Right renal cortex interstitium (tissue), 3 donors: ENCODE measurements around the gene CLBA1. TPM values are rescaled to one million over a fixed set of nuclear protein-coding genes. Genes with fewer than 3 reads are reported as not detected.
"Not testable (repeated sequence)": the region's sequence is repeated elsewhere in the genome, so short reads cannot be mapped to it uniquely, and the experiment has no call there.

Experiments
- DNase-seq, 3 donors: peaks; one replicate each; pipeline ENCODE4 v3.0.0-alpha.2; 2013; ENCODE audit warnings: low read depth in 3 of 3, low spot score in 2 of 3
- polyA plus RNA-seq, 3 donors: library from polyadenylated mRNA; unstranded; fragments of 120-200 nt; gene quantifications; one replicate each; pipeline ENCODE4 v1.2.1, GENCODE V29; 2013; ENCODE audit not compliant: insufficient read length in 3 of 3

Gene CLBA1
- polyA plus RNA-seq = 10 to 100 TPM; 22.0 to 22.3 (median 22.0) TPM

- DNase-seq = peak; percentile 72 to 88 (median 84)
Measured at GRCh38 chr14:104985675-104986486, at the start of gene CLBA1. TSS of gene CLBA1 (plus strand) at chr14:104985788. CDS start at chr14:104986432, 644 bp downstream.

DNA sequence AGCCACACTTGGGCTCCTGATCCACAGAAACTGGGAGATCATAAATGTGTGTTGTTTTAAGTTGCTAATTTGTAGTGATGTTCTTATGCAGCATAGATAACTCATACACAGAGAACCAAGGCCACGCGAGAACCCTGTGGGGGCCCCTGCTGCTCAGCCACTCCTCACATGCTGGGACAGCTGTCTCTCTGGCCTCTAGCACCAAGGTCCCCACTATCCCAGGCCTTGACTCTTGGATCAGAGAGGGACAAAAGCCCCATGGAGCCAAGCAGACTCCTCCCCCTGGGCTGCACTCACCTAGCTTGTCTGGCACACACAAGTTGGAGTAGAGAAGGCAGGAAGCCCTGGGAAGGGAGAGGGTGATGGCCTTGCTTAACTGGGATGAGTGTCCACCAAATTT lies 49.6 kb upstream of the CLBA1 start:
- no peak for DNase-seq

GRCh38 chr14:104936361-104937155 lies 49.0 kb upstream of the CLBA1 start:
- no peak for DNase-seq

GRCh38 chr14:104937161-104937560 lies 48.4 kb upstream of the CLBA1 start:
- no peak for DNase-seq

GRCh38 chr14:104937694-104938365 lies 47.8 kb upstream of the CLBA1 start:
- DNase-seq = no peak

GRCh38 chr14:104938436-104938835 lies 47.2 kb upstream of the CLBA1 start:
- DNase-seq = no peak

GRCh38 chr14:104938960-104939359 lies 46.6 kb upstream of the CLBA1 start:
- DNase-seq = no peak

- DNase-seq = no peak
Measured at GRCh38 chr14:104939666-104940410, 45.8 kb upstream of the CLBA1 start.

GRCh38 chr14:104940526-104941150 lies 45.0 kb upstream of the CLBA1 start:
- no peak for DNase-seq

DNA sequence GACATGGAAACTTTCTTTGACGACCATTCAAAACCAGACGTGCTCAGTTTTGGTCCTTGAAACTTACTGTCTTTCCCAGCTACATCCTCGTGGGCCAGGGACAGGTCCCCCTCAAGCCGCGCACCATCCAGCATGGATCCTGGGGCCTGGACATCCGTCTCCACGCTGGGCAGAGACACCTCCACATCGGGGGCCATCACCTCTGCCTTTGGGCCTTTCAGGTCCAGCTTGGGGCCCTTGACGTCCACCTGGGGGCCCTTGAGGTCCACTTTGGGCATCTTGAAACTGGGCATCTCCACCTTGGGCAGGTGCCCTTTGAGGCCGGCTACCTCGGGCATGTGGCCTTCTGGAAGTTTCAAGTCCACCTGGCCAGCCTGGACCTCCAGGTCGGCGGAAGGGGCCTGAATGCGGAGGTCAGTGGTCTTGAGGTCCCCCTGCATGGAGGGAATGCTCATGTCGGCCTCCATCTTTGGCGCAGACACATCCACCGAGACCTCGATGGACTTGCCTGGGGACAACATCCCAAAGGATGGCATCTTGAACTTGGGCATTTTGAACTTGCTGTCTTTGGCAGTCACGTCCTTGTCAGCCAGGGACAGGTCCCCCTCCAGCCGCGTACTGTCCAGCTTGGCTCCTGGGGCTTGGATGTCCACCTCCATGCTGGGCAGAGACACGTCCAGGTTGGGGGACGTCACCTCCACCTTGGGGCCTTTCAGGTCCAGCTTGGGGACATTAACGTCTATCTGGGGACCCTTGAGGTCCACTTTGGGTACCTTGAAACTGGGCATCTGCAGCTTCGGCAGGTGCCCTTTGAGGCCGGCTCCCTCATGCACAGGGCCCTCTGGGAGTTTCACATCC lies 43.9 kb upstream of the CLBA1 start:
- DNase-seq = no peak

GRCh38 chr14:104942586-104942985 lies 43.0 kb upstream of the CLBA1 start:
- no peak for DNase-seq

DNA sequence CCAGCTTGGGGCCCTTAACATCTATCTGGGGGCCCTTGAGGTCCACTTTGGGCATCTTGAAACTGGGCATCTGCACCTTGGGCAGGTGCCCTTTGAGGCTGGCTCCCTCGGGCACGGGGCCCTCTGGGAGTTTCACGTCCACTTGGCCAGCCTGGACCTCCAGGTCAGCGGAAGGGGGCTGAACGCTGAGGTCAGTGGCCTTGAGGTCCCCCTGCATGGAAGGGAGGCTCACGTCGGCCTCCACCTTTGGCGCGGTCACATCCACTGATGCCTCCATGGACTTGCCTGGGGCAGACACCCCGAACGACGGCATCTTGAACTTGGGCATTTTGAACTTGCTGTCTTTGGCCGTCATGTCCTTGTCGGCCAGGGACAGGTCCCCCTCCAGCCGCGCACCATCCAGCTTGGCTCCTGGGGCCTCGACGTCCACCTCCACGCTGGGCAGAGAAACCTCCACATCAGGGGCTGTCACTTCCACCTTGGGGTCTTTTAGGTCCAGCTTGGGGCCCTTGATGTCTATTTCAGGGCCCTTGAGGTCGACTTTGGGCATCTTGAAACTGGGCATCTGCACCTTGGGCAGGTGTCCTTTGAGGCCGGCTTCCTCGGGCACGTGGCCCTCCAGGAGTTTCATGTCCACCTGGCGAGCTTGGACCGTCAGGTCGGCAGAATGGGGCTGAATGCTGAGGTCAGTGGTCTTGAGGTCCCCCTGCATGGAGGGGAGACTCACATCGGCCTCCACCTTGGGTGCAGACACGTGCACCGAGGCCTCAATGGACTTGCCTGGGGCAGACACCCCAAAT lies 42.2 kb upstream of the CLBA1 start:
- DNase-seq = not testable (repeated sequence)

DNA sequence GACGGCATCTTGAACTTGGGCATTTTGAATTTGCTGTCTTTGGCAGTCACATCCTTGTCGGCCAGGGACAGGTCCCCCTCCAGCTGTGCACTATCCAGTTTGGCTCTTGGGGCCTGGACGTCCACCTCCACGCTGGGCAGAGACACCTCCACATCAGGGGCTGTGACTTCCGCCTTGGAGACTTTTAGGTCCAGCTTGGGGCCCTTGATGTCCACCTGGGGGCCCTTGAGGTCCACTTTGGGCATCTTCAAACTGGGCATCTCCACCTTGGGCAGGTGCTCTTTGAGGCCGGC lies 41.6 kb upstream of the CLBA1 start:
- DNase-seq = not testable (repeated sequence)

DNA sequence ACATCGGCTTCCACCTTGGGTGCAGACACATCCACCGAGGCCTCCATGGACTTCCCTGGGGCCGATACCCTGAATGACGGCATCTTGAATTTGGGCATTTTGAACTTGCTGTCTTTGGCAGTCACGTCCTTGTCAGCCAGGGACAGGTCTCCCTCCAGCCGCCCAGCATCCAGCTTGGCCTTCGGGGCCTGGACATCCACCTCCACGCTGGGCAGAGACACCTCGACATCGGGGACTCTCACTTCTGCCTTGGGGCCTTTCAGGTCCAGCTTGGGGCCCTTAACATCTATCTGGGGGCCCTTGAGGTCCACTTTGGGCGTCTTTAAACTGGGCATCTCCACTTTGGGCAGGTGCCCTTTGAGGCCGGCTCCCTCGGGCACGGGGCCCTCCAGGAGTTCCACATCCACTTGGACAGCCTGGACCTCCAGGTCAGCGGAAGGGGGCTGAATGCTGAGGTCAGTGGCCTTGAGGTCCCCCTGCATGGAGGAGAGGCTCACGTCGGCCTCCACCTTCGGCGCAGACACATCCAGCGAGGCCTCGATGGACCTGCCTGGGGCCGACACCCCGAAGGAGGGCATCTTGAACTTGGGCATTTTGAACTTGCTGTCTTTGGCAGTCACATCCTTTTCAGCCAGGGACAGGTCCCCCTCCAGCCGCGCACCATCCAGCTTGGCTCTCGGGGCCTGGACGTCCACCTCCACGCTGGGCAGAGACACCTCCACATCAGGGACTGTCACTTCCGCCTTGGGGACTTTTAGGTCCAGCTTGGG lies 41.0 kb upstream of the CLBA1 start:
- DNase-seq = not testable (repeated sequence)

DNA sequence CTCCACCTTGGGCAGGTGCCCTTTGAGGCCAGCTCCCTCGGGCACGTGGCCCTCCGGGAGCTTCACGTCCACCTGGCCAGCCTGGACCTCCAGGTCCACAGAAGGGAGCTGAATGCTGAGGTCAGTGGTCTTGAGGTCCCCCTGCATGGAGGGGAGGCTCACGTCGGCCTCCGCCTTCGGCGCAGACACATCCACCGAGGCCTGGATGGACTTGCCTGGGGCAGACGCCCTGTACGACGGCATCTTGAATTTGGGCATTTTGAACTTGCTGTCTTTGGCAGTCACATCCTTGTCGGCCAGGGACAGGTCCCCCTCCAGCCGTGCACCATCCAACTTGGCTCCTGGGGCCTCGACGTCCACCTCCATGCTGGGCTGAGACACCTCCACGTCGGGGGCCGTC lies 40.3 kb upstream of the CLBA1 start:
- DNase-seq = not testable (repeated sequence)

- not testable (repeated sequence) for DNase-seq
Measured at GRCh38 chr14:104945986-104946965, 39.3 kb upstream of the CLBA1 start.
